ENCODE measurements around the gene LMAN2.

Gene LMAN2, protein sequence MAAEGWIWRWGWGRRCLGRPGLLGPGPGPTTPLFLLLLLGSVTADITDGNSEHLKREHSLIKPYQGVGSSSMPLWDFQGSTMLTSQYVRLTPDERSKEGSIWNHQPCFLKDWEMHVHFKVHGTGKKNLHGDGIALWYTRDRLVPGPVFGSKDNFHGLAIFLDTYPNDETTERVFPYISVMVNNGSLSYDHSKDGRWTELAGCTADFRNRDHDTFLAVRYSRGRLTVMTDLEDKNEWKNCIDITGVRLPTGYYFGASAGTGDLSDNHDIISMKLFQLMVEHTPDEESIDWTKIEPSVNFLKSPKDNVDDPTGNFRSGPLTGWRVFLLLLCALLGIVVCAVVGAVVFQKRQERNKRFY
- 137 to 201 (median 188) reads per million in 4 experiments for total RNA-seq

- peak; percentile 83 for DNase-seq
Observed at GRCh38 chr5:177351392-177352329, at the start of gene LMAN2. TSS of gene LMAN2 (minus strand) at chr5:177351668. CDS start at chr5:177351647, 21 bp downstream.

DNA sequence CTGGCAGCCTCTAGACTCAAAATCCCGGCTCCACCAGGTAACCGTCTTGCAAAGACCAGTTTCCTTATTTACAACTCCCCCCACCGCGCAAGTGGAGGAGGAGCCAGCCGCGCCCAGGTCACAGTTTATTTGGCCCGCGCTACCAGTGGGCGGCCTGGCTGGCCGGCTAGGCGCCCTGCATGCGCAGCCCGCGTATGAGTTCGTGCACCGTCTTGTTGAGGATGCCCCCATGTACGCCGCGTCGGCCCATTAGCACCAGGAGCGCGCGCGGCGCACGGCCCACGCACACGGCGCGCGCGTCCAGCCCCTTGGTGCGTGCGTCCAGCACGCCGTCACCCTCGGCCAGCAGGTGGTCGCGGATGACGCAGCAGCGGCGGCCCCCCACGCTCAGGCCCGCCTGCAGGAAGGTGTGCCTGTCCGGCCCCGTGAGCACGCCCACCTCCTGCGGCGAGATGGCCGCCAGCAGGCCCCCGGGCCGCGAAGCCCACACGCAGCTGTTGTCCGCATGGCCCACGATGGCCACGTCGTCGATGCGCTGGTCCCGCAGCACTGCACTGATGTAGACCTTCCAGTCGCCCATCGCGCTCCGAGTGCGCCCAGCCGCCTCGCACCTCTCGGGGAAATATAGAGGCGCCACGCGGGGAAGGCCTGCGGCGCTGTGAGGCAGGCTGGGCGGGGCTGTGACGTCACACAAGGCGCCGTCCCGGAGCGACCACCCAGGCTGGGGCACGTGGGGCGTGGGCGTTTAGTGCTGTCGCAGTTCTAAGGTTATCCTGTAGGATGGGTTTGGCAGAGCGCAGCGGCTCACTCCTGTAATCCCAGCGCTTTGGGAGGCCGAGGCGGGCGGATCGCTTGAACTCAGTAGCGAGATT is 48.8 kb upstream of the LMAN2 start, which contains the start of gene PFN3:
TSS of gene PFN3 (minus strand) at position 665 of the 872 bp plus-strand sequence. CDS start at position 580, 85 bp downstream.
- no peak for DNase-seq

DNA sequence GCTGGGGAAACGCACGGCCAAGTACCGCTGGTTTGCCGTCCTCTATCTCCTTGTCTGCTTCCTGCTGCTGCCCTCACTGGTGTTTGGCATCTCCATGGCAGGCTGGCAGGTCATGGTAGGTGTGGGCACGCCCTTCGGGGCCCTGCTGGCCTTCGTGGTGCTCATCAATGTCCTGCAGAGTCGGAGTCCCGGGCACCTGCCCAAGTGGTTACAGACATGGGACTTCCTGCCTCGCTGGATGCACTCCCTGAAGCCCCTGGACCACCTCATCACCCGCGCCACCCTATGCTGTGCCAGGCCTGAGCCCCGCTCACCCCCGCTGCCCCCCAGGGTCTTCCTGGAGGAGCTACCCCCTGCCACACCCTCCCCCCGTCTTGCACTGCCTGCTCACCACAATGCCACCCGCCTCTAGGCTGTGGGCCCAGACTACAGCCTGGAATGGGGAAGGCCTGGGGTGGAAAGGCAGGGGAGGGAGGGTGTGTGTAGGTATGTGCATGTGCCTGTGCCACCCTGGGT is 46.5 kb upstream of the LMAN2 start:
- DNase-seq, result no peak

GRCh38 chr5:177396807-177397206 is 45.3 kb upstream of the LMAN2 start:
- DNase-seq, result no peak

GRCh38 chr5:177396078-177396477 is 44.6 kb upstream of the LMAN2 start:
- DNase-seq, result no peak

GRCh38 chr5:177393990-177394389 is 42.5 kb upstream of the LMAN2 start:
- no peak for DNase-seq

- DNase-seq, result no peak
Observed at GRCh38 chr5:177393206-177393765, 41.8 kb upstream of the LMAN2 start.

- DNase-seq, result no peak
Observed at GRCh38 chr5:177392765-177393164, 41.3 kb upstream of the LMAN2 start.

GRCh38 chr5:177390363-177391300 is 39.2 kb upstream of the LMAN2 start:
- peak; percentile 82 for DNase-seq

DNA sequence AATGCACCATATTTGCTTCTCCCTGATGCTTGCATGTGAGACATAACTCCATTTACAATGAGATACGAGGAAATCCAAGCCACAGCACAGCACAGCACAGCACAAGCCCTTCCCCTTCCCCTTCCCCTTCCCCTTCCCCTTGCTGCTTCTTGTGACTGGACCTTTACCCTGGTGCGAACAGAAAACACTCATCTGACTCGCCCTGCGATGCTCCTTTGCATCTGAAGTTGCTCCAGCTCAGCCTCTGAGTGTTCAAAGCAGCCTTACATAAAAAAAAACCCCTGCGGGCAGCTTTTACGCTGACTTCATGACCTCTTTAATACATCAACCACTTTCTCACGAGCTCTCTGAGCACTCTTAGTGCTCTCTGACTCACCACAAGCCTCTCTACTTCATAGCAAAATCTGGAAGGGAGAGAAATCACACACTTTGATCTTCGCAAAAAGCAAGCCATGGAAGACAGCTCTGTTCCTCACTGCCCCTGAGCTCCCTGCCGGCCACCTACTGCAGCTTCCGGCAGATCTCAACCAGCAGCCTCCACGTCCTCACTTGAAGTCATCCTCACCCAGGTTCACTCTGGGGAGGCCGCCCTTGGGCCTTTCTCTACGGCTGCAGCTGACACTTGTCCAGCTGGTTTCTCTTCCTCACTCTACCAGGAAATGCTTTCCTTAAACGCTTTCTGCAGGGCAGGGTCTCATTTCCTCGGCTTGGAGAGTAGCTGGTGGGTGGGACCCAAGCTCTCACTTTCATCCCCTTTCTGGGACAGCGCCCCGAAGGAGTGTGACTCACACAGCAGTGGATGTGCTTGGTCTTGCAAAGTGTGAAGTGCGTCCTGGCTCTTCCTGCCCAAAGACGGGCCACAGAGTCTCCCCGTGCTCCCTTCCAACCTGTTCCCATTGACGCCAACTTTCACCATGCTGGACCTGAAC is 38.0 kb upstream of the LMAN2 start:
- DNase-seq, result no peak

DNA sequence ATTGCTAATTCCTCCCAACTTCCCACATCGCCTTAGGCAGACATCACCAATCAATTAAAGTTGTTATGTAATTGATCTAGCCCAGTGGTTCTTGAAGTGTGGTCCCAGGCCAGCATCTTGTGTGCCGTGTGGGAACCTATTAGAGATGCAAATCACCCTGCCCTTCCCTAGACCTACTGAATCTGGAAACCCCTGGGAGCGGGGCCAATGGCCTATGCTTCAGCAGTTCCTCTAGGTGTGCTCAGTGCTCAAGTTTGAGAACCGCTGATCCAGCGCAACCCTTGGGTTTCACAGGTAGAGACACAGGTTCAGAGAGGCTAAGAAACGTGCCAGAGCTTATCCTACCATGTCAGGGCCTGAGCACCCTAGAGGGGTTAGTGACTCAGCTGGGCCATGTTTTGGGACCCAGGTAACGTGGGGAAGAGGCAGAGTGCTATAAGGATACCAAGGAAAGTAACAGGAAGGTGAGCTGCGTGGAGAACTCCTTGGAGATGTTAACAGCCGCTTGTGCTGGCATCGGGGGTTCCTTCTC is 37.1 kb upstream of the LMAN2 start:
- no peak for DNase-seq

DNA sequence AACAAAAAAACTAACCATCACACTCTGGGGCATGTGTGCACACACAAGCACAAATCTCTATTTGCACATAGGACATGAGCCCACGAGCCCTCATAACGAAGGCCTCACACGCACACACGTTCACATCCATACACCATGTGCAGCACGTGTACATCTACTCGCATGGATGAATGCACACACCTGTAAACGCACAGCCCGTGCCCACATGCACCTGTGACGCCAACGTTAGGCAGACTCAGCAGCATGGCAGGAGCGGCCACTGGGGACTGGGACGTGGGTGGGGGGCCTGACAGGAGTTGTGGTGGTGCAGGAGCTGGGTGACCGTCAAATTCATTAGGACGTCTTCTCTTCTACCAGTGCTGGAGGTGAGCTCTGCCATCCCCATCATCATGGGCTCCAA is 35.9 kb upstream of the LMAN2 start:
- DNase-seq, result no peak

DNA sequence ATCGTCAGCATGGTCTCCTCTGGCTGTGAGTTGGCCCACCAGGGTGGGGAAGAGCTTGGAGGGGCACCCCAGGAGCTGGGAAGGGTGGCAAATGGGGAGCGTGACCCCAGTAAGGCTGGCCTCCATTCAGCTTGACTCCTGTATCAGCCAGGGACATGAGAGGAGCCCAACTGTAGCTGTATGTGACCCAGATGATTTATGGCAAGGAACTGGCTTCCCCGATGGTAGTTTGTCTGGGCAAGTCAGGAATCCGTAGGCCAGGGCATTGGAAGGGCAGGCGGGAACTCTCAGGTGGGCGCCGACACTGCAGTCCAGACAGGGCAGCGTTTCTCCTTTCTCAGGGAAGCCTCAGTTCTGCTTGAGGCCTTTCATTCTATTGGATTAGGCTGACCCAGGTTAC is 35.1 kb upstream of the LMAN2 start:
- DNase-seq, result no peak

- no peak for DNase-seq
Observed at GRCh38 chr5:177385720-177386119, 34.3 kb upstream of the LMAN2 start.

- no peak for DNase-seq
Observed at GRCh38 chr5:177384134-177384533, 32.7 kb upstream of the LMAN2 start, which contains the start of gene SLC34A1. TSS of gene SLC34A1 (plus strand) at chr5:177384434. CDS start at chr5:177385742, 1,308 bp downstream.

DNA sequence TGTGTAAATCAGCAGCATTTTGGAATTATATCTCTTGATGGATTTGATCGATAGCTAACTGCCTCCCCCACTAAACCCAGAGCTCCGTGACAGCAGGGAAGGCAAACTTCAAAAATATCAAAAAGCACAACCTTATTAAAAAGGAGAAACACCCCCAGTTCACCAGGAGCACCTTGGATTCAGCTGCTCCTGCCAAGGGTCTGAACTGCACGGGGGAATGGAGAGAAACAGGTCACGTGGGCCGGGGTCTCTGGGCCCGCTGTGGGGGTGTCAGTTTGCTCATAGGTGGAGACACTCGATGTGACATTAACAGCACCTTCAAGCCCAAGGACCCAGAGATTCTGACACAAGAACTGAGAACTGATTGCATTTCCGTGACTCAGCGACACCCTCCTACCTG is 31.7 kb upstream of the LMAN2 start:
- no peak for DNase-seq

DNA sequence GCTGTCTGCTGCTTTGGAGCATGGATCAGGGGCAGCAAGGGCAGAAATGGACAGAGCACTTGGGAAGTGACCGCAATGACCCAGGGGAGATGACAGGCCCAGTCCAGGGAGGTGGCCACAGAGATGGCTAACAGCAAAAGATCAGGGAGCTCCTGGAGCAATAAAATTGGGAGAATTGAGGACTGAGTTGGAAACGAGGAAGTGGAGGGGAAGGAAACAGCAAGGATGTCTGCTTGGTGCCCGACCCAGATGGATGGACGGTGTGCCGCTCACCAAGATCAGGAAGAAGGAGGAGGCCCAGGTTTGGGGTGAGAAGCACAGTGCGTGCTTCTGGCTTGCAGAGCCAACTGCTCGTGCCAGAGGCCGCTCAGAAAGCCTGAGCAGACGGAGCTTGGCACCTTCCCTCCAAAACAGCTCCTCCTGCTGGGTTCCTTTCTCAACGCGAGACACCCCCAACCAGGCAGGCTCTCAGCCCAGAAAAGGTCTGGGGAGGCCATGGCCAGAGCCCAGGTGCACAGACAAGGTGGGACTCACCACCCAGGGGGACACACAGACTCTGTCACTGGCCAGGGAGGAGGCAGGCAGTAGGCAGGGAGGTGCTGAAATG is 31.1 kb upstream of the LMAN2 start:
- DNase-seq, result no peak

DNA sequence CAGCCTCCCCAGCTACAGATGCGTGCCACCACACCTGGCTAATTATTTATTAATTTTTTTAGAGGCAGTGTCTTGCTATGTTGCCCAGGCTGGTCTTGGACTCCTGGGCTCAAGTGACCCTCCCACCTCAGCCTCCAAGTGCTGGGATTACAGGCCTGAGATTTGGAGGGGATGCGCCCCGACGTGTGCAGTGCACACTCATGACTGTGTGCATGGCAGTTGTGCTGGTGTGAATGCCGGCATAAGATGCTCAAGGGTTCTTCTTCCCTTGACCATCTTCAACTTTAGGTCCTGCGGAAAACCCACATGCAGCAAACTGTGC is 29.3 kb upstream of the LMAN2 start:
- no peak for DNase-seq
